ENCODE results near the gene NKD2. TPM values are rescaled to one million over a fixed set of nuclear protein-coding genes. Genes with fewer than 3 reads are reported as not detected.
"Not testable (repeated sequence)": the region's sequence is repeated elsewhere in the genome, so short reads cannot be mapped to it uniquely, and the experiment has no call there.

NKD2 gene
- polyA plus RNA-seq, 3 donors: 16.4 to 21.1 (median 20.5) TPM

GRCh38 chr5:998246-999031 is 10.2 kb upstream of the NKD2 start:
- no peak for DNase-seq

- DNase-seq: no peak
Measured at GRCh38 chr5:999032-999501, 9.5 kb upstream of the NKD2 start.

- DNase-seq: no peak
Measured at GRCh38 chr5:999724-1000123, 8.9 kb upstream of the NKD2 start.

- no peak for DNase-seq
Measured at GRCh38 chr5:1000329-1000728, 8.3 kb upstream of the NKD2 start.

- not testable (repeated sequence) for DNase-seq
Measured at GRCh38 chr5:1000831-1001230, 7.8 kb upstream of the NKD2 start.

- no peak for DNase-seq
Measured at GRCh38 chr5:1001406-1002270, 7.0 kb upstream of the NKD2 start.

- no peak for DNase-seq
Measured at GRCh38 chr5:1002271-1002546, 6.4 kb upstream of the NKD2 start.

- DNase-seq: no peak
Measured at GRCh38 chr5:1002836-1003235, 5.8 kb upstream of the NKD2 start.

GRCh38 chr5:1003296-1003937 is 5.2 kb upstream of the NKD2 start:
- DNase-seq: no peak

GRCh38 chr5:1004461-1005248 is 3.9 kb upstream of the NKD2 start:
- DNase-seq: peak; percentile 79

- DNase-seq: no peak
Measured at GRCh38 chr5:1005249-1005851, 3.3 kb upstream of the NKD2 start.

GRCh38 chr5:1005904-1006655 is 2.5 kb upstream of the NKD2 start:
- DNase-seq: no peak

- no peak for DNase-seq
Measured at GRCh38 chr5:1006656-1007071, 1.9 kb upstream of the NKD2 start.

GRCh38 chr5:1007221-1007680 is 1.4 kb upstream of the NKD2 start:
- DNase-seq: no peak

GRCh38 chr5:1007681-1008450 is 736 bp upstream of the NKD2 start:
- no peak for DNase-seq

- DNase-seq: no peak
Measured at GRCh38 chr5:1009359-1010180, 968 bp downstream of the NKD2 start.

GRCh38 chr5:1010181-1010510 is 1.5 kb downstream of the NKD2 start:
- DNase-seq: no peak

- DNase-seq: no peak
Measured at GRCh38 chr5:1010641-1011046, 2.0 kb downstream of the NKD2 start.

- no peak for DNase-seq
Measured at GRCh38 chr5:1011226-1011631, 2.6 kb downstream of the NKD2 start.
